GM15510 (cell line): ENCODE results near the gene NUP133.

Experiments
- POLR2A ChIP-seq: IDR thresholded peaks from 3 replicates; pipeline ENCODE4 v1.6.1; 2011; ENCODE audit warnings: borderline replicate concordance; ENCODE audit not compliant: insufficient read length; ENCODE audit errors: extremely low read depth

Gene NUP133

GRCh38 chr1:229529639-229530038 lies 21.5 kb upstream of the NUP133 start:
- no peak for TF ChIP-seq POLR2A

DNA sequence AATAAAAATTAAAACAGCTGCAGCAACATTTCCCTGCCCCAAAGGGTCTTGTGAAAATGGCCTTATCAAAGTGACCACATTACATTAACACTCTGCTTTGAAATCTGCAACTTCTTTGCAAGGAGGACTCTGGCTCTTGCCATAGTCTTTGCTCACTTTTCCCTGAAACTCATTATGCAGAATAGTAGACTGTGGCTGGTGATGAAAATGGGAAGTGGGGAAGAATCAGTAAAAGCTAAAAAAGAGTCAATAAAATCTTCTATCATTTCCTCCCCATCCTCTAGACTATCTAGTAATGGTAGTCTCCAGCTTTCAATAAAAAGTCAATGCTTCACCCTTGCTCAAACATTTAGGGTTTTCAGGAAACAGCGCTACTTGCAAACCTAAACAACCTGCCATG lies 18.6 kb upstream of the NUP133 start:
- TF ChIP-seq POLR2A = no peak

GRCh38 chr1:229523052-229523451 lies 14.9 kb upstream of the NUP133 start:
- TF ChIP-seq POLR2A = no peak

- TF ChIP-seq POLR2A = no peak
Measured at GRCh38 chr1:229514578-229515275, 6.6 kb upstream of the NUP133 start.

DNA sequence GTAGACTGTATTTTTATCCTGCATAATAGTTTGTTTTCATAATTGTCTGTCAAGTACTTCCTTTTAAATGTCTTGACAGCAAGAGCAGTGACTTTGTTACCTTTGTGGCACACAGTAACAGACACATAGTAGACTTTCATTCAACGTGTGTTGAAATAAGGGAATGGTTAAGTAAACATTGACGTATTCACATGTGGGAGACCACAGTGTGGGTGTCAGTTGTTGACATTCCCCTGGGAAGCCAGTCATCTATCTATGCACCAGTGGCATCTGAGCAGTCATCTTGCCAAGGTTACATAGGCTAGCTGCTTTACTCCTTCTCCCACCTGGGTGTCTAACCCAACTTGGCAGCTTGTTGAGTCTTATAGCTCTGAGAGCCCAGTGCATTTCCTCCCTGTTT lies 1.4 kb upstream of the NUP133 start:
- no peak for TF ChIP-seq POLR2A

DNA sequence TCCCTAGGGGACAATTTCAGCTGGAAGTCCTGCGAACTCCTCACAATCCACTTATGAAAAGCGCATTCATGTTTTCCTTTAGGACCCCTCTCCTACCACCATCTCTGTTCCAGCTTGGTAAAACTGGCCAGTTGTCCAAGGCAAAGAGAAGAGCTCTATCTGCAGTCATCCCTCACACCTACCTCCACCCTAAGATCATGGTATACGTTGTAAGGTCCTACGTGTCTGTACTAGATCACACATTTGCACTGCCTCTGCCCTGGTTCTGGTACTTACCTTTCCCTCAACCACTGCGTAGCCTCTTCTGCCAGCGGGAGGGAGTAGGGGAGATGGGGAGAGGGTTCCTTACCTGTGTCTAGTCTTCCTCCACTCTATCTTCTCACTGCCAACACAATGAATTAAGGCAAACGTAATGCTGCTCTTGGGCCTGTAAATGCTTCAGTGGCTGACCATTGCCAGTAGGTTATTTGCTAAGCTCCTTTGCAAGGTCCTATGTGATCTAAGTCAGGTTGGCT lies 739 bp upstream of the NUP133 start:
- no peak for TF ChIP-seq POLR2A

DNA sequence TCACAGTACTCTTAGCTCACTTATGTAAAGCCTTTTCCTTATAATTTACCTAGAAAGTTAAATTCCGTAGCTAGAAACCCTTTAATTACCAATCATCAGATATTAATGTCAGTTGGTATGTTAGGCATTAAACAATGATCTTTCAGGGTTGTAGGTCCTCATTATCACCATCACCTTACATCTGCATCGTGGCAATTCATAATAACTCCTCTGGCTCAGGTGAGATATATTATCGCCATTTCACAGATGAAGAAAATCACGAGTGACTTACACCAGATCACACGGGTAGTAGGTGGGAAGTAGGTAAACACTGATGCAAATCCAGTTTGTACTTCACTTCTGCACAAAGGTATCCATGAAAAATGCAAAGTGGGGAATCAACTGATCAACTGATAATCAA lies 639 bp downstream of the NUP133 start:
- no peak for TF ChIP-seq POLR2A

DNA sequence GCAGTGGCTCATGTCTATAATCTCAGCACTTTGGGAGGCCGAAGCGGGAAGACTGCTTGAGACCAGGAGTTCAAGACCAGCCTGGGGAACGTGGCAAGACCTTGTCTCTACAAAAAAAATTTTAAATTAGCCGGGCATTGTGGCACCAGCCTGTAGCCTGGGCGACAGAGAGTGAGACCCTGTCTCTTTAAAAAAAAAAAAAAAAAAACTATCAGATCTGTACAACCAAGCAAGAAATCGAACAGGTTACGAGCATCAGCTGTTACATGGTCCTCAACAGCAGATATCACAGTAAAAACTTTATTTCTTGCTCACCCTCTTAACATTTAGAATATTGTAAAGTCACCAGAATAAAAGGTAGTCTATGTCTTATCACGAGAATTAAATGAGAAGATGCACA lies 1.5 kb downstream of the NUP133 start:
- TF ChIP-seq POLR2A = no peak

GRCh38 chr1:229495782-229496181 lies 12.4 kb downstream of the NUP133 start:
- no peak for TF ChIP-seq POLR2A

- no peak for TF ChIP-seq POLR2A
Measured at GRCh38 chr1:229487181-229487580, 21.0 kb downstream of the NUP133 start.

DNA sequence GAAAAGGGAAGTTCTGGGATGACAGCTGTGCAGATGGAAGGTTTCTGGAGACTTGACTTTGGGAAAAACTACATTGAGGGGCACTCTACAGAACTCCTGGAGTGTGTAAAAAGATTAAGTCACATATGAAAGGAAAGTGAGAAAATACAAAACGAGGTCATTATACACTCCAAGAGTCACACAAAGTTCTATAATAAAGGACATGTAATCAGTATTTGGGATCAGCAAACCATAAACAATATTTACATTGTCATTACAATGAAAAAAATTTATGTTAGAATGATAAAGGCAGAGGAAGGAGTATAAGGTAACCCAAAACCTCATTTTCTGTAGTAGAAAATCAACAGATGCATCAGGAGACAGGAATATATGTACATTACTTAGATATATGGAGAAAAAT lies 22.8 kb downstream of the NUP133 start:
- no peak for TF ChIP-seq POLR2A

DNA sequence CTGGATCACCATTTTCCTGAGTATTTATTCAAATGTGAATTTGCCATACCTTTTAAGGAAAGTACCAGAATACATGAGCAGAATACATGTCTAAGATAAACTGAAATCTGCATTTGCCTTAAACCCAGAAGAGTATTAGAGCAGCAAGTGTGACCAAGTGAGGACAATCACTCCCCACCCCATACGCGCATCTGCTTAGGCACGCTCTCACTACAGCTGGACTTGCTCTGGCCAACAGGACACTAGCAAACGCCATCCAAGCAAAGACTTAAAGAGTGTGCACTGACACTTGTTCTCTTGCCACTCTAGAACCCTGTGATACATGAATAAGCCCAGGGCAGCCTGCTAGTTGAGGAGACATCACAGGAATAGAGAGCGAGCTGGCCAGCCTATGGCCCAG lies 25.6 kb downstream of the NUP133 start:
- TF ChIP-seq POLR2A = no peak

GRCh38 chr1:229480495-229480894 lies 27.6 kb downstream of the NUP133 start:
- no peak for TF ChIP-seq POLR2A

DNA sequence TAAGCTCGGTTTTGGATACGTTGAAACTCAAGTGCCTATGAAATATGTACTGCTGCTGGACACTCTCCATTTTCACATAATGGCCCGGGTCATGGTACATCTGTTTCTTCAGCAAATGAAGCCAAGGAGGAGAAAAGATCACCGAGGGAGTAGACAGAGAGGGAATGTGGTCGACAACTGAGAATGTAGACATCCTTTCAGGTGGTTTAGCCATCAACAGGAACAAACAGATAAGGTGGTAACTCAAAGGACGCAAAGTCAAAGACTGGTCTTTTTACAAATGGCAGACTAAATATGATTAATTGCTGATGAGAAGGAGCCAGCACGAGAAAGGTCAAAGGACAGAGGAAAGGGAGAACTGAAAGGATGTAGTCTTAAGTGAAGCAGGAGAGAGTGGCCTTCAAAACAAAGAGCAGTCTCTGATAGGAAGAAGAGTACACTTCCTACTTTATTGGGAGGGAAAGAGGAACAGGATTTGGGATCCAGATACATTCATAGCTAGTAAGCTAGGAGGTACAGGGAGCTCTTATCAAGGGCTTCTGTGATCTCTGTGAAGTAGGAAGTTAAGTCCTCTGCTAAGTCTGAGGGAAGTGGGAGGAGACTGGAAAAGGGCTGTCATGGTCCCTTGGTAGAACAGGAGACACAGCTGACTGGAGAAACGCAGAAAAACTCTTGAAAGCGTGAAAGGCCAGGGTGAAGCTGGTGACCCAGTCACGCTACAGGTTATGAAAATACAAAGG lies 28.3 kb downstream of the NUP133 start:
- no peak for TF ChIP-seq POLR2A

GRCh38 chr1:229478852-229479251 lies 29.3 kb downstream of the NUP133 start:
- no peak for TF ChIP-seq POLR2A

GRCh38 chr1:229474509-229474908 lies 33.6 kb downstream of the NUP133 start:
- no peak for TF ChIP-seq POLR2A
